PFSK-1 (cell line): ENCODE data around the gene RIOK3.

Experiments
- FOXP2 ChIP-seq: optimal IDR thresholded peaks from 2 replicates; pipeline ENCODE3; 2011; ENCODE audit warnings: borderline replicate concordance, control low read depth, inconsistent platforms; ENCODE audit not compliant: insufficient read depth; ENCODE audit errors: extremely low read length, extremely low read depth
- POLR2AphosphoS5 ChIP-seq: IDR thresholded peaks from 2 replicates; pipeline ENCODE4 v1.6.1; 2012; ENCODE audit warnings: low read depth, mild to moderate bottlenecking, control low read depth, low read length, moderate library complexity
- SIN3A ChIP-seq: IDR thresholded peaks from 2 replicates; pipeline ENCODE4 v1.6.1; 2012; ENCODE audit warnings: mild to moderate bottlenecking, low read length, moderate library complexity, borderline replicate concordance; ENCODE audit not compliant: insufficient read depth
- TAF1 ChIP-seq: IDR thresholded peaks from 2 replicates; pipeline ENCODE4 v1.6.1; 2012; ENCODE audit warnings: low read length, control low read depth, borderline replicate concordance; ENCODE audit not compliant: insufficient read depth
- TF ChIP-seq, protein P1 (sequence below), 2 experiments: IDR thresholded peaks; 2 replicates each; pipeline versions ENCODE4 v1.6.1 to v1.8.0; 2011 to 2012; ENCODE audit warnings: low read depth in 2 of 2, low read length in 2 of 2, control low read depth in 1 of 2, inconsistent platforms in 1 of 2, mild to moderate bottlenecking in 1 of 2, moderate library complexity in 1 of 2; ENCODE audit not compliant: insufficient read depth in 1 of 2

Gene RIOK3

DNA sequence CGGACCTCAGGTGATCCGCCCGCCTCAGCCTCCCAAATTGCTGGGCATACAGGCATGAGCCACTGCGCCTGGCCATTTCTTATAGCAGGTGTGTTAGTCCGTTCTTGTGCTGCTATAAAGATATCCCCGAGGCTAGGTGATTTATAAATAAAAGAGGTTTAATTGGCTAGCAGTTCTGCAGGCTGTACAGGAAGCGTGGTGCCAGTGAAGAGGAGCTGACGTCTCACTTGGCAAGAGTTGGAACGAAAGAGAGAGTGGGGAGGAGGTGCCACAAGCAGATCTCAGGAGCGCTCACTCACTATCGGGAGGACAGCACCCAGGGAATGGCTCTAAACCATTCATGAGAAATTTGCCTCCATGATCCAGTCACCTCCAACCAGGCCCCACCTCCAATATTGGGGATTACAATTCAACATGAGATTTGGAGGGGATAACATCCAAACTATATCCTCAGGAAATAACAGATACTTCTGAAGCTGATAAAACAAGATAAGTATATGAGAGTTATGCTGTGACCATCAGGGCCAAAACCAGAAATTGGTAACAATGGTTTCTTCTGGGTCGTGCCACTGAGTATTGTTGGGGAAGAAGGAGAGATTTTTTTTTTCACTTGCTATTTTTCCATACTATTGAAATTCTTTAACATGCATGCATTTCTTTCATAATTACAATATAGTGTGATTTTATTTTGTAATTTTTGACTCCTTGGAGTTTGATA is 42.8 kb downstream of the RIOK3 start:
- TF ChIP-seq TAF1 (no peak), FOXP2 (no peak), SIN3A (no peak), POLR2AphosphoS5 (no peak)
- TF ChIP-seq, protein P1, sequence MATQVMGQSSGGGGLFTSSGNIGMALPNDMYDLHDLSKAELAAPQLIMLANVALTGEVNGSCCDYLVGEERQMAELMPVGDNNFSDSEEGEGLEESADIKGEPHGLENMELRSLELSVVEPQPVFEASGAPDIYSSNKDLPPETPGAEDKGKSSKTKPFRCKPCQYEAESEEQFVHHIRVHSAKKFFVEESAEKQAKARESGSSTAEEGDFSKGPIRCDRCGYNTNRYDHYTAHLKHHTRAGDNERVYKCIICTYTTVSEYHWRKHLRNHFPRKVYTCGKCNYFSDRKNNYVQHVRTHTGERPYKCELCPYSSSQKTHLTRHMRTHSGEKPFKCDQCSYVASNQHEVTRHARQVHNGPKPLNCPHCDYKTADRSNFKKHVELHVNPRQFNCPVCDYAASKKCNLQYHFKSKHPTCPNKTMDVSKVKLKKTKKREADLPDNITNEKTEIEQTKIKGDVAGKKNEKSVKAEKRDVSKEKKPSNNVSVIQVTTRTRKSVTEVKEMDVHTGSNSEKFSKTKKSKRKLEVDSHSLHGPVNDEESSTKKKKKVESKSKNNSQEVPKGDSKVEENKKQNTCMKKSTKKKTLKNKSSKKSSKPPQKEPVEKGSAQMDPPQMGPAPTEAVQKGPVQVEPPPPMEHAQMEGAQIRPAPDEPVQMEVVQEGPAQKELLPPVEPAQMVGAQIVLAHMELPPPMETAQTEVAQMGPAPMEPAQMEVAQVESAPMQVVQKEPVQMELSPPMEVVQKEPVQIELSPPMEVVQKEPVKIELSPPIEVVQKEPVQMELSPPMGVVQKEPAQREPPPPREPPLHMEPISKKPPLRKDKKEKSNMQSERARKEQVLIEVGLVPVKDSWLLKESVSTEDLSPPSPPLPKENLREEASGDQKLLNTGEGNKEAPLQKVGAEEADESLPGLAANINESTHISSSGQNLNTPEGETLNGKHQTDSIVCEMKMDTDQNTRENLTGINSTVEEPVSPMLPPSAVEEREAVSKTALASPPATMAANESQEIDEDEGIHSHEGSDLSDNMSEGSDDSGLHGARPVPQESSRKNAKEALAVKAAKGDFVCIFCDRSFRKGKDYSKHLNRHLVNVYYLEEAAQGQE (IDR thresholded peaks at IDR 0.05; ENCODE audit: insufficient read depth in 1 of 2, low read depth in 2 of 2, low read length in 2 of 2): no peak

DNA sequence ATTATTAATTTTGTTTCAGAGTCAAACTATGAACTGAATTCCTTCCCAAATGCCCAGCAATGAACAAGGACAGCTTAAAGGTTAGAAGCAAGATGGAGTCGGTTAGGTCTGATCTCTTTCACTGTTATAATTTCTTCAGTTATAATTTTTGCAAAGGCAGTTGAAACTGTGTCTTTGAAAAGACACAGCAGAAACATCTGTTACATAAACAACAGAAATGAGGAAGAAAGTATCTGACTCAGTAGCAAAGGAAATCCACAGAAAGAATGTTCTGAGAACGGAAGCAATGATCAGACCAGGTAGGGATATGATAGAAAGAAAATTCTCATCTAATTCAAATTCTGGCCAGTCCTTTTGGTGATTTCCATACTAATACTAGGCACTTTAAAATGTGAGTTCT is 45.0 kb downstream of the RIOK3 start:
- TF ChIP-seq FOXP2 (no peak), POLR2AphosphoS5 (no peak)
- TF ChIP-seq, protein P1 (IDR thresholded peaks at IDR 0.05; ENCODE audit: insufficient read depth in 1 of 2, low read depth in 2 of 2, low read length in 2 of 2): no peak

DNA sequence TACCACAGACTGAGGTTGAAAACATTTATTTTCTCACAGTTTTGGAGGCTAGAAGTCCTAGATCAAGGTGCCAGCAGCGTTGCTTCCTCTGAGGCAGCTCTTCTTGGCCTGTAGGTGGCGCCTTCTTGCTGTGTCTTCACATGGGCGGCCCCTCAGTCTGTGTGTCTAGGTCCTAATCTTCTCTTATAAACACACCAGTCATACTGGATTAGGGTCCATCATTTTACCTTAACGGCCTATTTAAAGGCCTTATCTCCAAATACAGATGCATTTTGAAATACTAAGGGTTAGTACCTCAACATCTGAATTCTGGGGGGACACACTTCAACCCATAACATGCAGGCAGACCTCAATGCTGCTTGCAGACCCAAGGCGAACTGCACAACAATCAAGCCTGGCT is 45.8 kb downstream of the RIOK3 start:
- TF ChIP-seq TAF1 (no peak), POLR2AphosphoS5 (no peak), SIN3A (no peak), FOXP2 (no peak)
- TF ChIP-seq, protein P1 (IDR thresholded peaks at IDR 0.05; ENCODE audit: insufficient read depth in 1 of 2, low read depth in 2 of 2, low read length in 2 of 2): no peak

DNA sequence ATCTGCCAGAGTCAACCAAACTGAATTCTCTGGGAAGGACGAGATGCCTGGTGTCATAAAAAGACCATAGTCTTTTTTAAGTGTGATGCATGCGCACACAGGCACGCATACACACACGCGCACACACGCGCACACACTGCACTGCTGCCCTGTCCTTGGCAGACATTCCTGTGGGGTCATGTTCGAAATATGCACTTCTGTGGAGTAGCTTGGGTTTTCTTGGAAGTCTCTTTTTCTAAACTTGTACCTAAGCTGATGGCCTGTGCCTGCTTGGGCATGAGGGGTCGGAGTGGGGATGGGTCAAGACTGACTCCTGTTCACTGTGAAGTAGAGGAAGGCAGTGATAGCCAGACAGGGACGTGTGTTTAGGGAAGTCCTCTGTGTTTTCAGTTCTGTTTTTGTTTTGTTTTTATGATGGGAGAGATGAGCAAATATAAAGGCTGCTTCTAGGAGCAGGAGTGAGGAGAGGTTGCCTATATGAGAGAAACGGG is 46.2 kb downstream of the RIOK3 start:
- TF ChIP-seq FOXP2 (no peak), TAF1 (no peak), POLR2AphosphoS5 (no peak), SIN3A (no peak)
- TF ChIP-seq, protein P1 (IDR thresholded peaks at IDR 0.05; ENCODE audit: insufficient read depth in 1 of 2, low read depth in 2 of 2, low read length in 2 of 2): no peak
